Natural killer cell treated with Interleukin-12 subunit alpha and Interleukin-12 subunit beta and Interleukin-15 and Interleukin-18, amount 100 ng/mL, for 72 hours (primary cell): Measurements from ENCODE around the gene NAA80. TPM values are rescaled to one million over a fixed set of nuclear protein-coding genes. Genes with fewer than 3 reads are reported as not detected.
A peak's percentile ranks its signal among the peaks of the same experiment; 100 is the strongest.

Source experiments
- ATAC-seq, 2 donors: fragments of 150-1000 bp; cut with Tn5 transposase in 1 of 2; sonication (Bioruptor Pico), chemical (Tn5 transposase) in 1 of 2; 2 replicates each; pipeline ENCODE4 v1.10.0; 2021
- DNase-seq: peaks from one replicate; pipeline ENCODE4 v3.0.0; 2022; ENCODE audit warnings: low spot score
- H3K27ac Mint-ChIP-seq, 2 donors: 1 replicate in 1 of 2; 2 replicates in 1 of 2; pipeline ENCODE4 v1.8.0; 2022; ENCODE audit warnings: mixed read lengths in 2 of 2, mild to moderate bottlenecking in 1 of 2, moderate library complexity in 1 of 2
- H3K27me3 Mint-ChIP-seq, 2 donors: 1 replicate in 1 of 2; 2 replicates in 1 of 2; pipeline ENCODE4 v1.8.0; 2022; ENCODE audit warnings: mixed read lengths in 2 of 2
- H3K36me3 Mint-ChIP-seq: one replicate; pipeline ENCODE4 v1.8.0; 2022; ENCODE audit warnings: mixed read lengths
- H3K4me1 Mint-ChIP-seq, 2 donors: 1 replicate in 1 of 2; 2 replicates in 1 of 2; pipeline ENCODE4 v1.8.0; 2022; ENCODE audit warnings: low read depth in 2 of 2, mixed read lengths in 2 of 2, mild to moderate bottlenecking in 1 of 2
- H3K4me3 Mint-ChIP-seq: one replicate; pipeline ENCODE4 v1.8.0; 2022; ENCODE audit warnings: mixed read lengths
- H3K9me3 Mint-ChIP-seq: 2 replicates; pipeline ENCODE4 v1.8.0; 2022; ENCODE audit warnings: mixed read lengths
- total RNA-seq, 2 donors: library from RNA; stranded (reverse); gene quantifications; one replicate each; pipeline ENCODE4 v1.2.3, GENCODE V29; 2022

Gene NAA80, protein sequence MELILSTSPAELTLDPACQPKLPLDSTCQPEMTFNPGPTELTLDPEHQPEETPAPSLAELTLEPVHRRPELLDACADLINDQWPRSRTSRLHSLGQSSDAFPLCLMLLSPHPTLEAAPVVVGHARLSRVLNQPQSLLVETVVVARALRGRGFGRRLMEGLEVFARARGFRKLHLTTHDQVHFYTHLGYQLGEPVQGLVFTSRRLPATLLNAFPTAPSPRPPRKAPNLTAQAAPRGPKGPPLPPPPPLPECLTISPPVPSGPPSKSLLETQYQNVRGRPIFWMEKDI
- 10 to 100 TPM; 13.2 to 15.7 TPM for total RNA-seq

DNA sequence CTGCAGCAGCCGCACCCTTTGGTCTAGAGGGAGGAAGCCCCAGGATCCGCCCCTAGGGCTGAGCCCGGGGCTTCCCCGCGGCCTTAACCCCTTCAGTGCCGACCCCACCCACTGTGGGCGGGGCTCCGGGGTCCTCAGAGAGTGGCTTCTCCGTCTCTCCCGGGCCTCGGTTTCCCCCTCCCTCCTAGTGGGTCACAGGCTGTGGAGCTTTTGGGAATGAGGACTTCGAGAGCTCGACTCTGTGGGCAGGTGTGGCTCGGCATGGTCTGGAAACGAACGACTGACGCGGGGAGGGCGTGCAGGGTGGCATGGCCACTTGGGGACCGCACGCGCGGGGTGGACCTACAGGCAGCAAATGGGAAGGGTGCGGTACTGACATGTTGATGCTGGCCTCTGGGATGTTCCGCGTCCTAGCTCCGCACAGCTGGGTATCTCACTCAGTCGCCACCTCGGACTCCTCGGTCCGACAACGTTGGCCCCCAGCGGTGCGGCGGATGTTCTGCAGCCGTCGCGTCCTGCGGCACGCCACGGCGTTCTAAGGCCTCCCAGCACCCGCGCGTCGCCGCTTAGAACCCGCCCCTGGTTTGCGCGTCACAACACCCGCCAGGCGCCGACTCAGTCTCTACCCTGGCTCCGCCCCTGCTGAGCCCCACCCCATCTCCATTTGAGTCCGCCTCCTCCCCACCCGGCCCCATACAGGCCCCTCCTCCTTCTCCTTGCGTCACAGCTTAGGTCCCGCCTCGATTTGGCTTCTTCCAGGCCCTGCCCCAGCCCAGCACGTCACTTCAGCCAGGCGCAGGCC, at the start of gene NAA80, which contains the start of gene HYAL3:
Gene NAA80 (minus strand): TSS at position 570 of the 802 bp plus-strand sequence. CDS start 1,942 bp downstream, outside the sequence.
Gene HYAL3 (minus strand): TSS at position 570 of the 802 bp plus-strand sequence. CDS start 3,803 bp downstream, outside the sequence.
- ATAC-seq (peak; percentile 94 to 96), DNase-seq (peak; percentile 98)
- peak within 1 kb of the TSS; percentile 95 for H3K4me3 Mint-ChIP-seq
- no peaks in the 10 kb centered on the region for H3K9me3 Mint-ChIP-seq
- H3K36me3 Mint-ChIP-seq = no peaks in the 10 kb centered on the region
- H3K27me3 Mint-ChIP-seq = no peaks in the 10 kb centered on the region
- peaks cover 19 to 21% of the 10 kb centered on the region in 2 donors for H3K4me1 Mint-ChIP-seq
- H3K27ac Mint-ChIP-seq = peak within 1 kb of the TSS; percentile 92 to 93

DNA sequence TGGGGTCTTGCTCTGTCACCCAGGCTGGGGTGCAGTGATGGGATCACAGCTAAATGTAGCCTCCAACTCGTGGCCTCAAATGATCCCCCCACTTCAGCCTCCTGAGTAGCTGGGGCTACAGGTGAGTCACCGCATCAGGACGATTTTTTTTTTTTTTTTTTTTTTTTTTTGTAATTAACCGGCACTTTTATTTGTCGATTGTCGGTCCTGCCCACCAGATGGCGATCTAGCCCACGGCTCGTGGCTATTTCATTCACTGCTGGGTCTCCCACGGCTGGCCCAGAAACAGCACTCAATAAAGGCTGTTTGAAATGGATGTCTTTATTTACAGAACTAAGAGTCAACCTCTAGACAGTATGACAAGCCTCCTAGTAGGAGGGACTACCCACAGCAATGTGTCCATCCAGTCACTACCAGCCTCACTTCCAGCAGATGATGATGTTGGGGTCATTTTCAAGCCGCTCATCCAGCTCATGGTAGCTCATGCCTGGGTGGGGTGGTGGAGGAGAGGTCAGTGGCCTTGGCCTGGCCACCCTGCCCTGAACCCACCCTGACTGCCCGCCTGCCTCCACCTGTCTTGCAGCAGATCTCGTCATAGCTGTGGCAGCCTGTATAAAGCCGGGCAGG, 48.1 kb upstream of the NAA80 start:
- no peak for ATAC-seq
- Mint-ChIP-seq H3K4me3 (no peak overlapping the region), H3K27me3 (no peaks in the 10 kb centered on the region), H3K27ac (peak overlapping the region in 1 of 2 donors; percentile 43), H3K9me3 (no peaks in the 10 kb centered on the region), H3K4me1 (peaks cover 42 to 53% of the 10 kb centered on the region in 2 donors), H3K36me3 (no peaks in the 10 kb centered on the region)
- no peak for DNase-seq

DNA sequence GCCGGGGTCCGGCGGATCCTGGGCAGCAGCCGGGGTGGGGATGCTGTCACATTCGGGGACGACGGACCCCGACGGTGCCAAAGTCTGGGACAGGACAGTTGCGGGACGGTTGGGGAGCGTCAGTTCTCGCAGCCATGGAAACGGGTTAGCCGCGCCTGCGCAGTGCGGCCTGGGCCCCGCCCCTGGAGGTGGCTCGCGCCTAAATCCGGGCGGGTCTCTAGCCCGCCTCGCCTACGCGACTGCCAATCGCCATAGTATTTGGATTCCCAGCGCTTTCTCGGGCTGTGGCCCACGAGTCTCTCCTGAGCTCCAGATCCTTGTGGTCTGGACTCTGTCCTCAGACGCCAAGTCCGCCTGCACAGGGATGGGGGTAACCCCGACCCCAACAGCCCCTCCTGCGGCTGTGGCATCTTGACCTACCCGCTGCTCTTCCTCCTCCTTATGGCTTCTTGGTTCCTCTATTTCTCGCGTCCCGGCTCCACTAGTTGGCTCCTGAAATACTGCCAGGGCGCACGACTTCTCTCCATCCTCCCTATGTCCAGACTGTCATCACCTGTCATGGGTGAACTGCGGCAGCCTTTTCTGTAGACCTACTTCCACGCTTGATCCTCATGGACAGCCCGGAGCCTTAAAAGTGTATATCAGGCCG, 46.5 kb upstream of the NAA80 start, which contains the start of gene ZMYND10:
Gene ZMYND10 (minus strand): TSS at position 147 of the 649 bp plus-strand sequence. CDS start 153 bp downstream, outside the sequence.
- Mint-ChIP-seq H3K36me3 (no peaks in the 10 kb centered on the region), H3K27me3 (no peaks in the 10 kb centered on the region), H3K4me1 (peaks cover 41 to 55% of the 10 kb centered on the region in 2 donors), H3K4me3 (peak within 1 kb of the TSS; percentile 77), H3K27ac (peak within 1 kb of the TSS in 1 of 2 donors; percentile 63), H3K9me3 (no peaks in the 10 kb centered on the region)
- ATAC-seq (peak in 1 of 2 donors; percentile 34), DNase-seq (peak; percentile 83)

DNA sequence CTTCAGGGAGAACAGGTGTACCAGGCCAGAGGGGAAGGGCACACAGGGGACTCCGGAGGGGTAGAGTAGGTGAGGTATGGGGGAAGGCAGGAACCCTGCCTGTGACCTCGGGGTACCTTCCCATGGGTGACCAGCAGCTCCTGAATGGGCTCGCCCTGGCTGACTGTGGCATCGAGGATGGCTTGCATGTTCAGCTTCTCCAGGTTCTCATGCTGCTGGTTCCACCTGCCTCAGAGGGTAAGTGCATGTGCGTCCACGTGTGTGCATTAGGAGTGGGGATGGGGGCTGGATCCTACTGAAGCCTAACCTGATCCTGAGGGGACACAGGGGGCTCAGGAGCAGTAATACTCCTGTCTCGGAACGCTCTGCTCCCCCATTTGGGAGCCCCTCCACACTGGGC, 45.8 kb upstream of the NAA80 start:
- Mint-ChIP-seq H3K9me3 (no peaks in the 10 kb centered on the region), H3K27me3 (no peaks in the 10 kb centered on the region), H3K4me1 (peaks cover 36 to 52% of the 10 kb centered on the region in 2 donors), H3K36me3 (no peaks in the 10 kb centered on the region), H3K4me3 (no peak overlapping the region), H3K27ac (no peak overlapping the region)
- ATAC-seq (no peak), DNase-seq (no peak)

DNA sequence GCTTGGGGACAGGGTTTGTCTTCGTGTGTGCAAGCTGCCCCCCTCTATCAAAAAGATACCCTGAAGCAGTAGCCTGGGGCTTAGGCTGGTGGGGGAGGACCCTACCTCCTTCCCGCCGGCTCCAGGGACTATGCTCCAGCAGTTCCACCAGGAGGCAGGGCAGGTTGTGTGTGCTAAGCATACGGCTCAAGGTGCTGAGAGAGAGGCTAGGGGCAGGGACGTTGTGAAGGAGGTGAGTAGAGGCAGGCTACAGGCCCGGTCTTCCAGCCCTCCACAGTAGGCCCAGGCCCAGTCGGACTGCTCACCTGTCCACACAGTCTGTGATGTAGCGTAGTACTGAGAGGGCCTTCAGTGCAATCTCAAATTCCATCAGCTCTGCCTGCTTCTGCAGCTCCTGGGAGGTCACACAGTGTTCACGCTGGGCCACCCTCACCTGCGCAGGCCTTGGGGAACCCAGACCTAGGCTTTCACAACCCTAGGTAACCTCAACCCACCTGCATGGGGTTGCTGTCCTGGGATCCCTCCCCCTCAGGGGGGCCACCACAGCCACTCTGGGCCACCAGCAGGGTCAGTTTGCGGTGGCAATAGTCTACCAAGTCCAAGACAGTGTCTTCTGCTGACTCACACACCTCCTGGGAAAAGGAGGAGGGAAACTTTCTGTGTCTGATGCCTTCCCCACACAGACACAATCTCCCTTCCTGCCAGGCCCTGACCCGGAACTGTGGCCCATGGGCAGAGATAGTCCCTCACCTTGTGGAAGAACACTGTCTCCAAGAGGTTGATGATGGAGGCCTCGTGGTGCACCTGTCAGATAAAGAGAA, 43.8 kb upstream of the NAA80 start:
- peak overlapping the region in 1 of 2 donors; percentile 17 for H3K27ac Mint-ChIP-seq
- ATAC-seq (no peak), DNase-seq (no peak)
- no peaks in the 10 kb centered on the region for H3K9me3 Mint-ChIP-seq
- no peaks in the 10 kb centered on the region for H3K27me3 Mint-ChIP-seq
- peaks cover 44 to 55% of the 10 kb centered on the region in 2 donors for H3K4me1 Mint-ChIP-seq
- H3K36me3 Mint-ChIP-seq = no peaks in the 10 kb centered on the region
- no peak overlapping the region for H3K4me3 Mint-ChIP-seq

DNA sequence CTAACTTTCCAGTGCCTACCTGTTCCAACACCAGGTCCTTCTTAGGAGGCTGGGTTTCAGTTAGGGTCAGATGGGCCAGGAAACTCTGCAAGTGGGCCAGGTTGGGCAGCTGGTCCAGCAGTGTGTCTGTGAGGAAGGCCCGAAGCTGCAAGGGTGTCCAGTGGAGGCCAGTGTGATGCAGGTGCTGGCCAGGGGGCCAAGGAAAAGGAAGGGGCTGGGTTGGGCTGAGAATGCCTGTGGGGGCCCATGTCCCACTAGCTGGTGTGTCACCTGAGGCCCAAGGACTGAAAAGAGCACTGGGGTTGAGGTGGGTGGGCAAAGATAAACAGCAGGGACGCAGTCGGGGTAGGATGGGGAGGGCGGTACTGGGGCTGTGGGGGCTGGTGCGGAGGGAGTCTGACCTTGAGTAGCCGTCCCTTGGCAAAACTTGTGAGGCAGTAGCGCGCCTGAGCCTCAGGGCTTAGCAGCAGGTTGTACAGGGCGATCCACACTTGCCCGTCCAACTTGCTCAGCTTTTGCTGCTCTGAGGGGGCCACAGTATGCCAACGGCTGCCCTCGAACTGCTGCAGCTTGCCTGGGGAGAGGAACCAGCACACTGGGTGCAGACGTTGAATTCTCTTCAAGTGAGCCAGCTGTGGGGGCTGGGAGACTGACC, 42.9 kb upstream of the NAA80 start:
- ATAC-seq (no peak), DNase-seq (no peak)
- Mint-ChIP-seq H3K4me3 (no peak overlapping the region), H3K36me3 (no peaks in the 10 kb centered on the region), H3K27me3 (no peaks in the 10 kb centered on the region), H3K27ac (no peak overlapping the region), H3K9me3 (no peaks in the 10 kb centered on the region), H3K4me1 (peaks cover 38 to 53% of the 10 kb centered on the region in 2 donors)

DNA sequence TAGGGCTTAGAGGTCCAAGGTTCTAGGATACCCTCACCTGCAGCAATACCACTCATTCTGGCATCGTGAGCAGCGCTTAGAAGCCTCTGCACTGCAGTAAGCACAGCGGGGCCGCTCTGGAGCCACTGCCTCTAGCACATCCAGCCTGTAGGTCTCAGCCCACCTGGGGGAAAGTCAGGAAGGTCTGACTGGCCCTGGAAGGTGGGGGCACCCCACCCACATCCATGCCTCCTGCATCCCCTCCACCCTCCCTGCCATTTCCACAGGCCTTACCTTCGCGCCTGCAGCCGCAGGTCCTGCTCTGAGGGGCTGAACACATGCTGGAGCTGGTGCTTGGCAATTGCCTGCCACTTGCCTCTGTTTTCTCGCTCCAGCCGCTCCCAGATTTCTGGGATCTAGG, 42.3 kb upstream of the NAA80 start:
- H3K27me3 Mint-ChIP-seq = no peaks in the 10 kb centered on the region
- peak overlapping the region in 1 of 2 donors; percentile 97 for H3K27ac Mint-ChIP-seq
- H3K9me3 Mint-ChIP-seq = no peaks in the 10 kb centered on the region
- H3K4me3 Mint-ChIP-seq = peak overlapping the region; percentile 83
- H3K36me3 Mint-ChIP-seq = peaks cover 2% of the 10 kb centered on the region
- DNase-seq (no peak), ATAC-seq (no peak)
- peaks cover 38 to 55% of the 10 kb centered on the region in 2 donors for H3K4me1 Mint-ChIP-seq

DNA sequence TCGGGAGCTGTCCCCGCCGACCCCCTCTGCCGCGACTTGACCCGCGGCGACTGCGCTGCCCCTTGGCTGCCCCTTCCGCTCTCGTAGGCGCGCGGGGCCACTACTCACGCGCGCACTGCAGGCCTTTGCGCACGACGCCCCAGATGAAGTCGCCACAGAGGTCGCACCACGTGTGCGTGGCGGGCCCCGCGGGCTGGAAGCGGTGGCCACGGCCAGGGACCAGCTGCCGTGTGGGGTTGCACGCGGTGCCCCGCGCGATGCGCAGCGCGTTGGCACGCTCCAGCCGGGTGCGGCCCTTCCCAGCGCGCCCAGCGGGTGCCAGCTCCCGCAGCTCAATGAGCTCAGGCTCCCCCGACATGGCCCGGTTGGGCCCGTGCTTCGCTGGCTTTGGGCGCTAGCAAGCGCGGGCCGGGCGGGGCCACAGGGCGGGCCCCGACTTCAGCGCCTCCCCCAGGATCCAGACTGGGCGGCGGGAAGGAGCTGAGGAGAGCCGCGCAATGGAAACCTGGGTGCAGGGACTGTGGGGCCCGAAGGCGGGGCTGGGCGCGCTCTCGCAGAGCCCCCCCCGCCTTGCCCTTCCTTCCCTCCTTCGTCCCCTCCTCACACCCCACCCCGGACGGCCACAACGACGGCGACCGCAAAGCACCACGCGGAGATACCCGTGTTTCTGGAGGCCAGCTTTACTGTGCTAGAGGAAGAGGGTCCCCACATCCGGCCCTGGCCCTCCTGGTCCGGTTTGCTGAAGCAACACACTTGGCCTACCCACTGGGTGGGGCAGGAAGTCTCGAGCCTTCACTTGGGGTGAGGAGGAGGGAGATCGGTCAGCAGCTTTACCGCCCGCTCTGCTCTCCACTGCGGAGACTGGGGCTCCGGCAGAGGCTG, 41.5 kb upstream of the NAA80 start, which contains the start of gene RASSF1:
Gene RASSF1 (minus strand): TSS at position 389 of the 882 bp plus-strand sequence. CDS start 31 bp downstream, at position 358.
- DNase-seq (peak; percentile 90), ATAC-seq (peak; percentile 58 to 64)
- Mint-ChIP-seq H3K27me3 (no peaks in the 10 kb centered on the region), H3K4me3 (peak within 1 kb of the TSS; percentile 97), H3K36me3 (peaks cover 7% of the 10 kb centered on the region), H3K9me3 (no peaks in the 10 kb centered on the region), H3K4me1 (peaks cover 41 to 59% of the 10 kb centered on the region in 2 donors), H3K27ac (peak within 1 kb of the TSS; percentile 97)

DNA sequence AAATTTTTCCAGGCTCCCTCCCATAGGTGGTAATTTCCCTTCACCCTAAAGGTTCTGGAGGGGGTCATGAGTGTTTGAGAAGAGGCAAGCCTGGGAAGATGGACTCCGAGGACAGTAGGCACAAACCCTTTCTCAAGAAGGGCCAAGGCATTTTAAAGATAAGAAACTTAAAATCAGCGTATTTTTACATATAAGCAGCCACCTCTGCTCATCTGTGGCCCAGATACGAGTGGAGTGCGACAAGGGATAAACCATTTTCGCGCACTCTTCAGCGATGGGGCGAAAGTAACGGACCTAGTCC, 40.9 kb upstream of the NAA80 start:
- no peak for ATAC-seq
- Mint-ChIP-seq H3K36me3 (peaks cover 7% of the 10 kb centered on the region), H3K4me1 (peaks cover 46 to 64% of the 10 kb centered on the region in 2 donors), H3K27ac (peak overlapping the region; percentile 97), H3K9me3 (no peaks in the 10 kb centered on the region), H3K4me3 (peak overlapping the region; percentile 97), H3K27me3 (no peaks in the 10 kb centered on the region)
- no peak for DNase-seq

DNA sequence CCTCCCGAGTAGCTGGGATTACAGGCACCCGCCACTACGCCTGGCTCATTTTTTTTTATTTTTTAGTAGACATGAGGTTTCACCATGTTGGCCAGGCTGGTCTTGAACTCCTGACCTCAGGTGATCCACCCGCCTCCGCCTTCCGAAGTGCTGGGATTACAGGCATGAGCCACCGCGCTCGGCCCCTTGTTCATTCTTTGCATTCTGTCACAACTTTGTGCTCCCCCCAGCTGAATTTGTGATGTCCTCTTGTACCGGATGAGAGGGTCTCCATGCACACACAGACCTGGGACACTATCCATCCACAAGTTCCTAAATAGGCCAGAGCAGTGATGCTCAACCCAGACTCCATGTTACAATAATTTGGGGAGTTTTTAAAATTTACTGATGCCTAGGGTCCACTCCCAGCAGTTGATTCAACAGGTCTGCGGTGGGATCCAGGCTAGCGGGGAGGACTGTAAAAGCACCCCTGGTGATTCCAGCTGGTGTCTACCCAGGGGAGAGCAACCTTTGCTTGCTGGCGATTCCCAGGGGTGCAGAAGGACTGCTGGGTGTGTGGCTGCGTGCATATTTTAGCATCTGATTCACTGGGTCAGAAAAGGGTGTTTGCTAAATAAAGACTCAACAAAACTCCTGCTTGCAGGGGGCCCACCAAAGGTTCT, 40.4 kb upstream of the NAA80 start:
- peak overlapping the region; percentile 97 for H3K27ac Mint-ChIP-seq
- no peak for DNase-seq
- peaks cover 7% of the 10 kb centered on the region for H3K36me3 Mint-ChIP-seq
- peaks cover 47 to 62% of the 10 kb centered on the region in 2 donors for H3K4me1 Mint-ChIP-seq
- H3K4me3 Mint-ChIP-seq = peak overlapping the region; percentile 97
- no peaks in the 10 kb centered on the region for H3K27me3 Mint-ChIP-seq
- H3K9me3 Mint-ChIP-seq = no peaks in the 10 kb centered on the region
- ATAC-seq = no peak

DNA sequence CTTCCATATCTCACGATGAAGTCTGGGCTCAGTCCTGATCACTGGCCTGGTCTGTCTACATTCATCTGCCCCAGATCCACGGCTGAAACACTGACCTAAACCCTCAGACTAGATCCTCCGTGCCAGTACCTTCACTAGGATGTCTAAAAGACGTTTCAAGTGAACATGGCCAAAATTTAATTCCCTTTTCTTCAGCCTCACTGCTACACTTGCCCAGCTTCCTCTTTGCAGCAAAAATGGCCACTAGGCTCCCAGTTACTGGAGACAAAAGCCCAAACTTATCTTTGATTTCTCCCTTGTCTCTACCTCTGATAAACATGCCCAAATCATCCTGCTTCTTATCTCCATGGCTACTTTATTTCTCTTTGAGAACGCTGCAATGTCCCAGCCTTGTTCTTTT, 39.8 kb upstream of the NAA80 start:
- no peak for DNase-seq
- no peak for ATAC-seq
- no peaks in the 10 kb centered on the region for H3K9me3 Mint-ChIP-seq
- peak overlapping the region; percentile 97 for H3K4me3 Mint-ChIP-seq
- H3K36me3 Mint-ChIP-seq = peaks cover 7% of the 10 kb centered on the region
- peak overlapping the region; percentile 97 for H3K27ac Mint-ChIP-seq
- H3K4me1 Mint-ChIP-seq = peaks cover 54 to 67% of the 10 kb centered on the region in 2 donors
- no peaks in the 10 kb centered on the region for H3K27me3 Mint-ChIP-seq
